Mononuclear cell (primary cell): ENCODE results near the gene VPS4B. TPM values are rescaled to one million over a fixed set of nuclear protein-coding genes. Genes with fewer than 3 reads are reported as not detected.

ENCODE experiments used
- H3K27me3 ChIP-seq: 2 replicates; pipeline ENCODE4 v1.6.0; 2011; ENCODE audit warnings: low read length, control low read depth; ENCODE audit not compliant: insufficient read depth
- H3K4me1 ChIP-seq: 2 replicates; pipeline ENCODE4 v1.5.1; 2011; ENCODE audit warnings: mild to moderate bottlenecking, low read length, control low read depth; ENCODE audit not compliant: insufficient read depth
- H3K4me3 ChIP-seq: 2 replicates; pipeline ENCODE4 v1.5.1; 2011; ENCODE audit warnings: mild to moderate bottlenecking, low read length, moderate library complexity
- H3K9me3 ChIP-seq: 2 replicates; pipeline ENCODE4 v1.5.1; 2011; ENCODE audit warnings: low read depth, mild to moderate bottlenecking, control low read depth, low read length
- total RNA-seq: library from RNA; depleted of rRNA; stranded (reverse); fragments of >200 nt; gene quantifications from one replicate; pipeline ENCODE4 v1.2.3, GENCODE V29; 2012

Gene VPS4B
- total RNA-seq, 1 donor: 40.8 TPM

DNA sequence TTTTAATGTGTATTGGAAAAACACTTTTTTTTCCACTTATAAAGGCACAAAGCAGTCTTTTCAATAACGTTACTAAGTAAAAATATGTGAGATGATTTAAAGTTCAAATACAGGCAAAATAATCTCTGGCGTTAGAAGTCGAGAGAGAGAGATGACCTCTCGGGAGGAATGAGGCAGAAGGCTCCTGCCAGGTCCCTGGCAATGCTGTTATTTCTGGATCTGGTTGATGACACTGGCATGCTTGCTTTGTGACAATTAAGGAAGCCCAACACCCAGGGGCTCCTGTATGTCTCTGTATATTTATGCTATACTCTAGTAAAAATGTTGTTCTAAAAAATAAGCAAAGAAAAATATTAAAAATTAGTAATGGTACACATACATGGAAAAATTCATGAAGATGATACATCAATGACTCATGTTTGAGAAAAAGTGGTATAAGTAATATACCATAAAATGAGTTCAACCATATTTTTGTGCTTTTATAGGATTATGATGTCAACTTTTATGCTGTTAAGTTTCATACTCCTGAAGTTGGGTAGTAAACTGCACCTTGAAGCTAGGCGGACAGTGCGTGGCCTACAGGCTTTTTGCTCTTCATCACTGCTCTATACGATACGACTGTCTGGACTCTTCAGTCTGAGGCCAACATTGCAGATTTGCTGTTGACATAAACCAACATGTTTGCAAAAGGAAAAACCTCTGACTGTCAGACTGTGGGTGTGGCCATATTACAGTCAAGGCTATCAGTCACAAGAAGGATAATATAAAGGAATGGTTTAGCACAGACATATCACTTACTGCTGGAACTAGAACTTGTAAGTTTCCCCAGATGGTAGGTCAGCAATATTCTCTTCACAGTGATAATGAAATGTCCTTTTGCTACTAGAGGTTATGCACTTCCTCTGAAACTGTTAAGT is 19.8 kb downstream of the VPS4B start:
- H3K27me3 ChIP-seq: no peaks in the 10 kb centered on the region
- H3K4me3 ChIP-seq: no peak overlapping the region
- no peaks in the 10 kb centered on the region for H3K4me1 ChIP-seq
- no peaks in the 10 kb centered on the region for H3K9me3 ChIP-seq

- Histone ChIP-seq H3K4me3 (no peak overlapping the region), H3K27me3 (no peaks in the 10 kb centered on the region), H3K4me1 (no peaks in the 10 kb centered on the region), H3K9me3 (no peaks in the 10 kb centered on the region)
These were observed 23.0 kb downstream of the VPS4B start for GRCh38 chr18:63399300-63399699.

DNA sequence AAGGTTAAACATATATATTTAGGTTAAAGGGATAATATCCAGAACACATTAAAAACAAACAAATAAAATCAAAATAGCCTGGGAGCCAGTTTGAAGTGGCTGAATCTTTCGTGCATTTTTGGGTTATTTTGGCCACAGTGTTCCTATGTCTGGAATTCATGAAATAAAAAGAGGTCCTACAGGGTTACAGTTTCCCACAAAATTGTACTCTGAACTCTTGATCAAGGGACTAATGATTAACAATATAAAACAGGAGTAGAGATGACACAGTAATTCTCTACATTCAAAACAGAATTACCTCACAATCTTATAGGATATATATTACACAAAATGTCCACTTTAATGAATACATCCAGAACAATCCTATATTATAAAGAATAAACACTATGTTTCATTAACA is 24.9 kb downstream of the VPS4B start:
- no peaks in the 10 kb centered on the region for H3K27me3 ChIP-seq
- H3K9me3 ChIP-seq: no peaks in the 10 kb centered on the region
- no peak overlapping the region for H3K4me3 ChIP-seq
- no peaks in the 10 kb centered on the region for H3K4me1 ChIP-seq

GRCh38 chr18:63395503-63395902 is 26.8 kb downstream of the VPS4B start:
- Histone ChIP-seq H3K4me3 (no peak overlapping the region), H3K4me1 (no peaks in the 10 kb centered on the region), H3K27me3 (no peaks in the 10 kb centered on the region), H3K9me3 (no peaks in the 10 kb centered on the region)

- H3K27me3 ChIP-seq: no peaks in the 10 kb centered on the region
- H3K9me3 ChIP-seq: no peaks in the 10 kb centered on the region
- H3K4me1 ChIP-seq: no peaks in the 10 kb centered on the region
- H3K4me3 ChIP-seq: no peak overlapping the region
These were observed 27.3 kb downstream of the VPS4B start for GRCh38 chr18:63394954-63395353.

- Histone ChIP-seq H3K27me3 (no peaks in the 10 kb centered on the region), H3K4me3 (no peak overlapping the region), H3K4me1 (no peaks in the 10 kb centered on the region), H3K9me3 (no peaks in the 10 kb centered on the region)
These were observed 34.4 kb downstream of the VPS4B start for GRCh38 chr18:63387861-63388260.

- no peaks in the 10 kb centered on the region for H3K4me1 ChIP-seq
- H3K9me3 ChIP-seq: no peaks in the 10 kb centered on the region
- H3K27me3 ChIP-seq: no peaks in the 10 kb centered on the region
- no peak overlapping the region for H3K4me3 ChIP-seq
These were observed 39.4 kb downstream of the VPS4B start for GRCh38 chr18:63382843-63383242.

- H3K27me3 ChIP-seq: no peaks in the 10 kb centered on the region
- H3K9me3 ChIP-seq: no peaks in the 10 kb centered on the region
- H3K4me3 ChIP-seq: no peak overlapping the region
- H3K4me1 ChIP-seq: peaks cover 11% of the 10 kb centered on the region
These were observed 42.7 kb downstream of the VPS4B start for GRCh38 chr18:63379639-63379962.

- no peak overlapping the region for H3K4me3 ChIP-seq
These were observed 43.2 kb downstream of the VPS4B start for GRCh38 chr18:63378919-63379638.

DNA sequence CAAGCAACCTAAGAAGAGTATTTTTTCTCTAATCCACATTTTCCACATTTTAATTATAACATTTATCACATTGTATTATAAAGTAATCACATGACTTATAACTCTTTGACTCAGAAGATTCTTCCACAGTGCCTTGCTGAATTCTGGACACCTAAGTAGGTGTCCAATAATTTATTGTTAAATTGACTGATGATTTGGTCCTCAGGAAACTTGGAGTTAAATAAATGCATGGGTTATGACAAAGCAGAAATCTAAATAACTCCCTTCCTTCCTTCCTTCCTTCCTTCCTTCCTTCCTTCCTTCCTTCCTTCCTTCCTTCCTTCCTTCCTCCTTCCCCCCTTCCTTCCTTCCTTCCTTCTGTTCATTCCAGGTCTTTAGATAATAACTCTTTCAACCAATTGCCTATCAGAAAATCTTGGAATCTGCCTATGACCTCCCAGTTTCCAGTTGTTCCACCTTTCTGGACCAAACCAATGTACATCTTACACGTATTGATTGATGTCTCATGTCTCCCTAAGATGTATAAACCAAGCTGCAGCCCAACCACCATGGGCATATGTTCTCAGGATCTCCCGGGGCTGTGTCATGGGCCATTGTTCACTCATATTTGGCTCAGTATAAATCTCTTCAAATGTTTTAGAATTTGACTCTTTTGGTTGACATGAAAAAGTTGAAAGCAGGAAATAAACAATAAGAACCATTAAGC is 44.8 kb downstream of the VPS4B start:
- Histone ChIP-seq H3K4me1 (peaks cover 11% of the 10 kb centered on the region), H3K9me3 (no peaks in the 10 kb centered on the region), H3K4me3 (no peak overlapping the region), H3K27me3 (no peaks in the 10 kb centered on the region)

More at GRCh38 chr18:63378919-63379638, 43.2 kb downstream of the VPS4B start:
- Histone ChIP-seq H3K9me3 (no peaks in the 10 kb centered on the region), H3K4me1 (peaks cover 11% of the 10 kb centered on the region), H3K27me3 (no peaks in the 10 kb centered on the region)

DNA sequence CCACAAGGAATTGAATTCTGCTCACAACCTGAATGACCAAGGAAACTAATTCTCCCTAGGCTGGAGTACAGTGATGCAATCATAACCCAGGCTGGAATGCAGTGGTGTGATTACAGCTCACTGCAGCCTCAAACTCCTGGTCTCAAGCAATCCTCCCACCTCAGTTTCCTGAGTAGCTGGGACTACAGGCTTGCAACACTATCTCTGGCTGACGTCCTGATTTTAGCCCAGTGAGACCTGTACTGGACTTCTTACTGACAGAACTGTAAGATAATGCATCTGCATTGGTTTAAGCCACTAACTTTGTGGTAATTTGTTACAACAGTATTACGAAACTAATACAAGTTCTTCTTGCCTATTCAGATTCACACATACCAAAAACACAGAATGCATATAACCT is 45.7 kb downstream of the VPS4B start:
- Histone ChIP-seq H3K4me3 (no peak overlapping the region), H3K4me1 (peaks cover 11% of the 10 kb centered on the region), H3K27me3 (no peaks in the 10 kb centered on the region), H3K9me3 (no peaks in the 10 kb centered on the region)

DNA sequence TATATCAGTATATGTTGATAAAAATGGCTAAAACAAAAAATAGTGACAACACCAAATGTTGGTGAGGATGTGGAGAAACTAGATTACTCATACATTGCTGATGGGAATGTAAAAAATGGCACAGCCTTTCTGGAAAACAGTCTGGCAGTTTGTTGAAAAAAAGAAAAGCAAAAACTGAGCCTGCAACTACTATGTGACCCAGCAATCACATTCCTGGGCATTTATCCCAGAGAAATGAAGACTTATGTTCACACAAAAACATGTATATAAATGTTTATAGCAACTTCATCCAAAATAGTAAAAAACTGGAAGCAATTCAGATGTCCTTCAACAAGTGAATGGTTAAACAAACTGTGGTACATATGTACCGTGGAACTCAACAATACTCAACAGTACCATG is 47.7 kb downstream of the VPS4B start:
- no peaks in the 10 kb centered on the region for H3K27me3 ChIP-seq
- H3K4me1 ChIP-seq: peaks cover 11% of the 10 kb centered on the region
- H3K9me3 ChIP-seq: no peaks in the 10 kb centered on the region
- H3K4me3 ChIP-seq: no peak overlapping the region

DNA sequence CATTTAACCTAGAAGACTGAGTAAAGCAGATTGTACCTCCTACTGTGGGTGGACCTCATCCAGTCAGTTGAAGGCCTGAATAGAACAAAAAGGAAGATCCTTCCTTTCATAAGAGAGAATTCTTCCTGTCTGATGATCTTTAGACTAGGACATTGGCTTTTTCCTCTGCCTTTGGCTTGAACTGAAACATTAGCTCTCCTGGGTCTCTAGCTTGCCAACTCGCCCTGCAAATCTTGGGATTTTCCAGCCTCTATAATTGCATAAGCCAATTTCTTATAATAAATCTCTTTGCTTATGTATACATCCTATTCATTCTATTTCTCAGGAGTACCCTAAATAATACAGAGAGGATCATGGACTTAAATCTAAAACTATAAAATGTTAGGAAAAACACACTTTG is 49.1 kb downstream of the VPS4B start:
- Histone ChIP-seq H3K4me3 (no peak overlapping the region), H3K4me1 (peaks cover 12% of the 10 kb centered on the region), H3K27me3 (no peaks in the 10 kb centered on the region), H3K9me3 (no peaks in the 10 kb centered on the region)

DNA sequence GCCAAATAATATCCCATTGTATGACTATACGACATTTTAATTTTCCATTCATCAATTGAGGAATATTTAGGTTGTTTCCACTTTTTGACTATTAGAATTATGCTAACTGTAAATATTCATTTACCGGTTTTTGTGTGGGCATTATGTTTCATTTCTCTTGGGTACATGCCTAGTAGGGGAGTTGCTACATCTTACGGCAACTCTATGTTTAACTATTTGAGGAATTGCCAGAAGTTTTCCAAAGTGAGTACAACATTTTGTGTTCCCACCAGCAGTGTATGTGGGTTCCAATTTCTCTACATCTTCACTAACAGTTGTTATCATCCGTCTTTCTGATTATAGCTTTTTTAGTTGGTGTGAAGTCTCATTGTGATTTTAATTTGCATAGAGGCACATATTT is 53.7 kb downstream of the VPS4B start:
- Histone ChIP-seq H3K4me1 (peaks cover 28% of the 10 kb centered on the region), H3K27me3 (no peaks in the 10 kb centered on the region), H3K4me3 (no peak overlapping the region)

More for the DNA sequence above, 53.7 kb downstream of the VPS4B start:
- H3K9me3 ChIP-seq: no peaks in the 10 kb centered on the region
